ENCODE results near the gene PDSS2.
A peak's percentile ranks its signal among the peaks of the same experiment; 100 is the strongest.
"Not testable (repeated sequence)": the region's sequence is repeated elsewhere in the genome, so short reads cannot be mapped to it uniquely, and the experiment has no call there.

The PDSS2 gene

DNA sequence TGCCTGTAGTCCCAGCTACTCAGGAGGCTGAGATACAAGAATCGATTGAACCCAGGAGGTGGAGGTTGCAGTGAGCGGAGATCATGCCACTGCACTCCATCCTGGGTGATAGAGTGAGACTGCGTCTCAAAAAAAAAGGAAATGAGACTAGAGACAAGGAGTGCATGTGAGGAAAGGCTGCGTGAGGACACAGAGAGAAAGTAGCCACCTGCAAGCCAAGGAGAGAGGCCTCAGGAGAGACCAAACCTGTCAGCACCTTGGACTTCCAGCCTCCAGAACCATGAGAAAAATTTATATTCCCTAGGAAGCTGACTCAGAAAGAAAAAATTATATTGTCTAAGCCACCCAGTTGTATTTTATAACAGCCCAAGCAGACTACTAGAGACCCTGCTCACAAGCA, 336.6 kb downstream of the PDSS2 start:
- no peak for DNase-seq (ENCODE audit: low read depth in 1 of 2, low spot score in 1 of 2)

GRCh38 chr6:107121964-107122495, 337.3 kb downstream of the PDSS2 start:
- DNase-seq (ENCODE audit: low read depth in 1 of 2, low spot score in 1 of 2) = no peak

DNA sequence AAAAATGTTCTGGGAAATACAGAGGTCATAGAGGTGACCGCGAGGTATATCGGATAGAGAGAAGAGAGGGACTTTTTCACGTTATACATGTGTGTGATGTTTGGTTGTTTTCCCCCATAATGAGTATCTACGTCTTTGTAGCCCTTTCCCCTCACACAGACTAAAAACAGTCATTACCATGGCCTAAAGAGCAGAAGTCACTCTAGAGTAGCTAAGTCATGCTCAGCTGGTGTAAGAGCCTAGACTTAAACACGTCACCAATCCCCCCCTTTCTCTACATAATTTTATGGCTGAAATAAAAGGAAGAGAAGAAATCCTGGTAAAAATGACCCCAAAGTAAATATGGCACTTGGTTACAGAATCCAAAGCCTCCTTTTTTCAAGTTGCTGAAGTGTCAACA, 338.1 kb downstream of the PDSS2 start:
- DNase-seq (ENCODE audit: low read depth in 1 of 2, low spot score in 1 of 2) = no peak

- DNase-seq (ENCODE audit: low read depth in 1 of 2, low spot score in 1 of 2) = no peak
Observed at GRCh38 chr6:107120404-107120803, 339.0 kb downstream of the PDSS2 start.

GRCh38 chr6:107118976-107119375, 340.4 kb downstream of the PDSS2 start:
- DNase-seq (ENCODE audit: low read depth in 1 of 2, low spot score in 1 of 2) = no peak

DNA sequence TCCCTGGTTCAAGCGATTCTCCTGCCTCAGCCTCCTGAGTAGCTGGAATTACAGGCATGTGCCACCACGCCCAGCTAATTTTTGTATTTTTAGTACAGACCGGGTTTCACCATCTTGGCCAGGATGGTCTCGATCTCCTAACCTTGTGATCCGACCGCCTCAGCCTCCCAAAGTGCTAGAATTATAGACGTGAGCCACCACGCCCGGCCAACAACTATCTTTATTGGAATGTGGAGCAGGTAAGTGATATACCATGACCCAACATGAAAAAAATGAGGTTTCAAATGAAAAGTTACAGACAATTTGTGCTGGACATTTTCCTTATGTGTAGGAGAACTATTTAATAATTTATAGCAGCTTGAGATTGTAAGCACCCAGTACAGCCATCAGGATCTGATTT, 340.8 kb downstream of the PDSS2 start:
- DNase-seq (ENCODE audit: low read depth in 1 of 2, low spot score in 1 of 2) = not testable (repeated sequence)

- no peak for DNase-seq (ENCODE audit: low read depth in 1 of 2, low spot score in 1 of 2)
Observed at GRCh38 chr6:107116931-107117330, 342.4 kb downstream of the PDSS2 start.

GRCh38 chr6:107116328-107116892, 343.0 kb downstream of the PDSS2 start:
- DNase-seq (ENCODE audit: low read depth in 1 of 2, low spot score in 1 of 2) = no peak

DNA sequence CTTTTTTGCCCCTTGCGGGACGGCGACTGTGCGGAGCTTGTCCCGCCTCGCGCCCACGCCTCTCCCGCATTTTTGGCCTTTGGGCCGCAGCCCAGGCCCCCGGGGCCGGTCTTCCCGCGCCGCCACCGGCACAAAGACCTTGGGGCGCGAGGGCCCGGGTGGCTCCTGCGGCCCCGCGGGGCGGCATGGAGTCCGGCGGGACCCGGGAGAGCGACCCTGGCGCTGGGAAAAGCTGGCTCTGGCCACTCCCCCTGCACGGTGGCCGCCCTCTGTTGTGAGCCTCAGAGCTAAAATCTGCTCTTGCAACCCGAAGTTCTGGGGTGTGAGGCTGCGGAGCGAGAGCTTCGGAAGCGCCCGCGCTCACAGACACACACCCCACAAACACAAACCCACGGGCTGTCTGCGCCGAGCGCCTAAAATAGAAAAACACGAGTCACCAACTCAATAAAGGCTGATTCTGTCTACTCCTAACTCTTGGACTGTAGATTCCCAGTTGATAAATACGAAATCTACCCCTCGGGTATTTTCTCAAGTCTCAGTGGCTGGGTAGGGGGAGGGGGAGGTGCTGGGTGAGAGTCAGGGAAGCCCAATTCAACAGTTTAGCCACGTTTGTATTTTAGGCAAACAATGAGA, 343.6 kb downstream of the PDSS2 start:
- DNase-seq (ENCODE audit: low read depth in 1 of 2, low spot score in 1 of 2) = no peak

- DNase-seq (ENCODE audit: low read depth in 1 of 2, low spot score in 1 of 2) = peak in 1 of 2 donors; percentile 19
Observed at GRCh38 chr6:107114926-107115694, 344.3 kb downstream of the PDSS2 start, which contains the start of gene BEND3. BEND3 (minus strand) TSS chr6:107115515; CDS start chr6:107099285, 16,230 bp downstream.

- peak; percentile 44 to 55 for DNase-seq (ENCODE audit: low read depth in 1 of 2, low spot score in 1 of 2)
Observed at GRCh38 chr6:107114213-107114925, 345.0 kb downstream of the PDSS2 start.

- DNase-seq (ENCODE audit: low read depth in 1 of 2, low spot score in 1 of 2) = no peak
Observed at GRCh38 chr6:107110200-107110599, 349.2 kb downstream of the PDSS2 start.

GRCh38 chr6:107108201-107108890, 351.0 kb downstream of the PDSS2 start:
- DNase-seq (ENCODE audit: low read depth in 1 of 2, low spot score in 1 of 2) = no peak

- no peak for DNase-seq (ENCODE audit: low read depth in 1 of 2, low spot score in 1 of 2)
Observed at GRCh38 chr6:107107791-107108190, 351.6 kb downstream of the PDSS2 start.

DNA sequence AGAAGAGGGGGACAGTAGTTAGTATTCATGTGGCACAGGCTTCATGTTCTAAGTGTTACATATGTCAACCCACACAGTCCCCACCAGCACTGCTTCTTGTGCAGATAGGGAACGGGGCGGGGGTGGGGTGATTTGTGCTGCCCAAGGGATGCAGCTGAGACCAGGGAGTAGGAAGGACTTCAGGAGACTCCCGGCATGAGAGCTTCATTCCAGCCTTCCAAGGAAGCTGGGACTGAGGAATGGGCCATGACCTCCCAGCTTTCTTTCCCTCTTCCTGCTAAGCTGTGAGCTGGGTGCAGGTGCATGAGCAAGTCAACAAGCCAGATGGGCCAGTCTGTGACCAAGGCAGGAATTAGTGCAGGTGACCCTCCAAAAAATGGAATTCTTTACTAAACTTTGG, 353.2 kb downstream of the PDSS2 start:
- no peak for DNase-seq (ENCODE audit: low read depth in 1 of 2, low spot score in 1 of 2)

- no peak for DNase-seq (ENCODE audit: low read depth in 1 of 2, low spot score in 1 of 2)
Observed at GRCh38 chr6:107105511-107106116, 353.8 kb downstream of the PDSS2 start.

GRCh38 chr6:107103082-107103481, 356.3 kb downstream of the PDSS2 start:
- no peak for DNase-seq (ENCODE audit: low read depth in 1 of 2, low spot score in 1 of 2)
